ENCODE data around the gene NPAS3.

DNA sequence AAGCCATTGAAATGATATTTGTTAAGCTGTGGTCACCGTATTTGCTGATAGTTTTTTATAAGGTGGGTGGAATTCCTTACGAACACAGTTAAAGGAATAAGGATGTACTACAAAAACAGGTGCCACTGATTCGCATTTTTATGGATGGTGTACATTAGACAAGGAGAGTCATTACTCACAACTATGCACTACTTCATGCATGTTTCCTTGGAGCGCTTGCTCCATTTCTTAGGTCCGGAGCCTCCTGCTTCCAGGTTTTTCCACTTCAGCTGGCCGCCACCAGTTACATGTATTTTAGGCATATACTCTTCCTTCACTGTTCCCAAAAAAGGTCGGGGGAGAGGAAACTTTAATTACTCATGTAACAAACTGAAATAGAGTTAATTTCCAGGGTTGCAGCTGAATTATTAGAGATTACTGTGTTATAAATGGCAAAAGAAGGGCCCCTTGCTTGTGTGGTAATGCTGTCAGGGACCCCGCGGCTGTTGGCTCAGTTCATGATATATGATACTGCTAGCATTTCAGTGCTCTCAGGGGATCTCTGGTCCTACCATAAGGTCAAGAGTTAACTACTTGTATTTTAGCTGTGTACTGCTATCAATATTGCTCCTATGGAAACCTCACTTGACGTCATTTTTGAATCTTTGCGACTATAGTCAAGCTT, 454.7 kb downstream of the NPAS3 start:
- no peak for TF ChIP-seq EZH2 (IDR thresholded peaks at IDR 0.05; ENCODE audit: low read length, missing control alignments)
- TF ChIP-seq, protein P1, sequence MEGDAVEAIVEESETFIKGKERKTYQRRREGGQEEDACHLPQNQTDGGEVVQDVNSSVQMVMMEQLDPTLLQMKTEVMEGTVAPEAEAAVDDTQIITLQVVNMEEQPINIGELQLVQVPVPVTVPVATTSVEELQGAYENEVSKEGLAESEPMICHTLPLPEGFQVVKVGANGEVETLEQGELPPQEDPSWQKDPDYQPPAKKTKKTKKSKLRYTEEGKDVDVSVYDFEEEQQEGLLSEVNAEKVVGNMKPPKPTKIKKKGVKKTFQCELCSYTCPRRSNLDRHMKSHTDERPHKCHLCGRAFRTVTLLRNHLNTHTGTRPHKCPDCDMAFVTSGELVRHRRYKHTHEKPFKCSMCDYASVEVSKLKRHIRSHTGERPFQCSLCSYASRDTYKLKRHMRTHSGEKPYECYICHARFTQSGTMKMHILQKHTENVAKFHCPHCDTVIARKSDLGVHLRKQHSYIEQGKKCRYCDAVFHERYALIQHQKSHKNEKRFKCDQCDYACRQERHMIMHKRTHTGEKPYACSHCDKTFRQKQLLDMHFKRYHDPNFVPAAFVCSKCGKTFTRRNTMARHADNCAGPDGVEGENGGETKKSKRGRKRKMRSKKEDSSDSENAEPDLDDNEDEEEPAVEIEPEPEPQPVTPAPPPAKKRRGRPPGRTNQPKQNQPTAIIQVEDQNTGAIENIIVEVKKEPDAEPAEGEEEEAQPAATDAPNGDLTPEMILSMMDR (conservative IDR thresholded peaks at IDR 0.05 in 1 of 2, IDR thresholded peaks at IDR 0.05 in 1 of 2; ENCODE audit: low read depth in 1 of 2, low read length in 2 of 2), result no peak
